Measurements from ENCODE around the gene C2orf74. TPM values are rescaled to one million over a fixed set of nuclear protein-coding genes. Genes with fewer than 3 reads are reported as not detected.

The C2orf74 gene
- total and polyA plus RNA-seq, 9 of the 15 experiments (the other 6 are each of a cell fraction or from before 2014, with no cell fraction given): not detected

DNA sequence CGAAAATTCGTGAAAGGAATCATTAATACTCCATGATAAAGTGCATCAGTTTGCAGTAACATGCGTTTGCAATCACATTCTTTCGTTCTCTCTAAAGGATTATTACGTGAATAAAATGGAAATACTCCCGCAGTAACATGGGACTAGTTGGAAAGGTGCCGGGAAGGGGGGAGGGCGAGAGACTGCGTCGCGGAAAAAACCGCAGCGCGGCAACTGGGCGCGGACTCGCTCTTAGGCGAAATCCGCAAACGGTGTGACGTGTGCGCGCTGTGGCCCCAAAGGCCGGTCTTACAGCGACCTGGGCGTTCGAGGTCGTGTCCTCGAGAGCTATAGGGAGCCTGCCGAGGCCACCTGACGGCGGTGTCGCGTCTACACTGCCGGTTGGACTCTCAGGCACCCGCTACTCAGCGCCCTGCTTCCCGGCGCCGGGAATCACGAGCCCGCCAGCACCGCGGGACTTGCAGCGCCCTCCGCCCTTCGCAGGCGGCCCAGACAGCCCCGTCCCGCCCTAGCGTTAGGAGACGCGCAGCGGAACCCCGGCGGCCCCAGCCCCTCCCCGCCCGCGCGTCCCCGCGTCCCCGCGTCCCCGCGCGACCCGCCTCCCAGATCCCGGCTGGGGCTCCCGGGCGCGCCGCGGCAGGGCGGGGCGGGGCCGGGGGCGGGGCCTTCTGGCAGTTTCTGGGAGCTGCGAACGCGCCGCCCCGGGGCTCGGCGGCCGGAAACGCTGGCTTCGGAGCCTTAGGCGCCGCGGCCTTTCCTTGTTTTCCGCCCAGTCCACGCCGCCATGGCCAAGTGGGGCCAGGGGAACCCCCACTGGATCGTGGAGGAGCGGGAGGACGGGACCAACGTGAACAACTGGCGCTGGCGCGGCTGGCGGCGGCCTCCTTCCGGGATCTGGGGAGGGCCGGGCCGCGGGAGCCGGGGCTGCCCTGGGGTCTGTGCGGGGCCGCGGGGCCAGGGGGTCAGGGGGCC, 15.1 kb downstream of the C2orf74 start (continued):
- TF ChIP-seq, protein P1, sequence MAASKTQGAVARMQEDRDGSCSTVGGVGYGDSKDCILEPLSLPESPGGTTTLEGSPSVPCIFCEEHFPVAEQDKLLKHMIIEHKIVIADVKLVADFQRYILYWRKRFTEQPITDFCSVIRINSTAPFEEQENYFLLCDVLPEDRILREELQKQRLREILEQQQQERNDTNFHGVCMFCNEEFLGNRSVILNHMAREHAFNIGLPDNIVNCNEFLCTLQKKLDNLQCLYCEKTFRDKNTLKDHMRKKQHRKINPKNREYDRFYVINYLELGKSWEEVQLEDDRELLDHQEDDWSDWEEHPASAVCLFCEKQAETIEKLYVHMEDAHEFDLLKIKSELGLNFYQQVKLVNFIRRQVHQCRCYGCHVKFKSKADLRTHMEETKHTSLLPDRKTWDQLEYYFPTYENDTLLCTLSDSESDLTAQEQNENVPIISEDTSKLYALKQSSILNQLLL (CRISPR knock-in tag; IDR thresholded peaks at IDR 0.05; ENCODE audit: borderline replicate concordance): no peak
- no peak for TF ChIP-seq RHOXF2B (CRISPR knock-in tag; conservative IDR thresholded peaks at IDR 0.05)
- TF ChIP-seq MAFG (tag; conservative IDR thresholded peaks at IDR 0.05): no peak
- TF ChIP-seq TRIM28 (IDR thresholded peaks at IDR 0.05): 0 out of 2 replicates have a peak, but pooled peaks have one; percentile 24
- no peak for TF ChIP-seq MTA2 (IDR thresholded peaks at IDR 0.05; ENCODE audit: low read depth)
- no peak for TF ChIP-seq DDX20 (tag; IDR thresholded peaks at IDR 0.05; ENCODE audit: low read depth)
- TF ChIP-seq MCM5 (IDR thresholded peaks at IDR 0.05; ENCODE audit: low read depth): no peak
- no peak; the same call in 1 of the 2 replicates for TF ChIP-seq POLR2AphosphoS2 (IDR thresholded peaks at IDR 0.05; ENCODE audit: low read length)
- TF ChIP-seq NFRKB (IDR thresholded peaks at IDR 0.05; ENCODE audit: low read depth): no peak
- no peak for TF ChIP-seq HINFP (tag; conservative IDR thresholded peaks at IDR 0.05; ENCODE audit: low read depth)
- no peak for TF ChIP-seq ELF4 (CRISPR knock-in tag; IDR thresholded peaks at IDR 0.05)
- no peak for TF ChIP-seq SMAD1 (IDR thresholded peaks at IDR 0.05; ENCODE audit: low read depth, low read length, partially characterized antibody)
- TF ChIP-seq ZNF224 (CRISPR knock-in tag; IDR thresholded peaks at IDR 0.05): no peak
- TF ChIP-seq DPF2 (IDR thresholded peaks at IDR 0.05): peak; percentile 68; the same call in 1 of the 2 replicates
- no peak for TF ChIP-seq ZKSCAN8 (CRISPR knock-in tag; IDR thresholded peaks at IDR 0.05)
- TF ChIP-seq SMC3 (conservative IDR thresholded peaks at IDR 0.05; ENCODE audit: insufficient read depth, low read depth, low read length): peak; percentile 26; the same call in 1 of the 2 replicates
- TF ChIP-seq CXXC5 (CRISPR knock-in tag; IDR thresholded peaks at IDR 0.05): peak; percentile 95
- TF ChIP-seq SP2 (IDR thresholded peaks at IDR 0.05; ENCODE audit: extremely low read depth, low read depth, low read length, poor library complexity, severe bottlenecking): no peak
- no peak for TF ChIP-seq NR2C1 (IDR thresholded peaks at IDR 0.05)
- TF ChIP-seq NR2C1 (tag; IDR thresholded peaks at IDR 0.05): peak; percentile 61; the same call in 1 of the 2 replicates
- peak in 1 of 2 experiments; percentile 41 for TF ChIP-seq AFF1 (IDR thresholded peaks at IDR 0.05; ENCODE audit: low read depth in 1 of 2, partially characterized antibody in 2 of 2)
- TF ChIP-seq GATAD2B (IDR thresholded peaks at IDR 0.05; ENCODE audit: borderline replicate concordance): peak; percentile 81
- no peak for TF ChIP-seq SMAD2 (IDR thresholded peaks at IDR 0.05; ENCODE audit: low read depth, low read length)
